Breast epithelium (tissue), 3 donors: ENCODE results near the gene HMGB3.

Source experiments
- CTCF ChIP-seq, 3 donors: fragments of 450-650 bp; IDR thresholded peaks; one replicate each; pipeline ENCODE4 v1.5.1; 2016 to 2017; ENCODE audit warnings: antibody characterized with exemption in 3 of 3, mild to moderate bottlenecking in 3 of 3, moderate library complexity in 3 of 3
- POLR2A ChIP-seq: fragments of 450-650 bp; IDR thresholded peaks from one replicate; pipeline ENCODE4 v1.6.1; 2016; ENCODE audit warnings: antibody characterized with exemption, mild to moderate bottlenecking, moderate library complexity
- POLR2AphosphoS5 ChIP-seq, 3 donors: sonication (generic); formaldehyde crosslinking; IDR thresholded peaks; one replicate each; pipeline ENCODE4 v1.6.1; 2017; ENCODE audit warnings: antibody characterized with exemption in 3 of 3

- TF ChIP-seq POLR2A (no peak), CTCF (IDR thresholded peaks at IDR 0.05) (no peak), POLR2AphosphoS5 (IDR thresholded peaks at IDR 0.05) (no peak)
These were observed at the start of gene HMGB3 for GRCh38 chrX:150982788-150983520.
